ENCODE results near the gene ARF5.
A peak's percentile ranks its signal among the peaks of the same experiment; 100 is the strongest.
"Not testable (repeated sequence)": the region's sequence is repeated elsewhere in the genome, so short reads cannot be mapped to it uniquely, and the experiment has no call there.

Gene ARF5

GRCh38 chr7:127557803-127558202 is 30.4 kb upstream of the ARF5 start:
- H4K91ac ChIP-seq (ENCODE audit: low read depth, low read length, poor library complexity) = no peak overlapping the region
- H4K8ac ChIP-seq (ENCODE audit: low read depth, low read length) = no peak overlapping the region
- no peak overlapping the region for H2AFZ ChIP-seq (ENCODE audit: low read length)
- H3K18ac ChIP-seq (ENCODE audit: low read length) = no peak overlapping the region
- no peak overlapping the region for H3K27ac ChIP-seq (replicated peaks; ENCODE audit: low read length)
- no peak overlapping the region for H3K9ac ChIP-seq (ENCODE audit: low read depth, low read length, poor library complexity)
- H3K4me3 ChIP-seq (ENCODE audit: low read length in 2 of 2) = no peak overlapping the region
- H3K4me1 ChIP-seq (ENCODE audit: control insufficient read depth in 2 of 2, insufficient read depth in 1 of 2, low read depth in 1 of 2, low read length in 2 of 2) = no peaks in the 10 kb centered on the region
- no CpG with 5 or more reads among the region's 2 CpGs for WGBS, 2 donors (ENCODE audit: extremely low coverage in 2 of 2, insufficient read length in 2 of 2, insufficient replicate concordance in 1 of 2)
- no peak for DNase-seq (ENCODE audit: low spot score)
- H2BK120ac ChIP-seq (ENCODE audit: low read depth, low read length) = no peak overlapping the region
- H3K14ac ChIP-seq (ENCODE audit: low read length) = no peak overlapping the region
- H3K9me3 ChIP-seq (replicated peaks in 1 of 2; ENCODE audit: control insufficient read depth in 2 of 2, insufficient read depth in 1 of 2, low read depth in 1 of 2, low read length in 2 of 2) = no peaks in the 10 kb centered on the region
- H2AK5ac ChIP-seq (ENCODE audit: low read depth, low read length) = no peak overlapping the region
- H2BK12ac ChIP-seq (ENCODE audit: low read length) = no peak overlapping the region
- H3K23ac ChIP-seq (ENCODE audit: low read depth, low read length, poor library complexity) = no peak overlapping the region
- H2BK5ac ChIP-seq (ENCODE audit: low read length) = no peak overlapping the region
- H3K4me2 ChIP-seq (ENCODE audit: insufficient read depth, low read length, poor library complexity, severe bottlenecking) = no peak overlapping the region
- no peak overlapping the region for H3K4ac ChIP-seq (ENCODE audit: low read length)
- no peaks in the 10 kb centered on the region for H3K36me3 ChIP-seq (replicated peaks in 1 of 2; ENCODE audit: control insufficient read depth in 2 of 2, insufficient read depth in 2 of 2, low read length in 2 of 2)
- no peaks in the 10 kb centered on the region for H3K27me3 ChIP-seq (ENCODE audit: control insufficient read depth in 3 of 3, insufficient read depth in 3 of 3, low read depth in 1 of 3, low read length in 3 of 3)
- H3K79me1 ChIP-seq (ENCODE audit: low read depth, low read length) = no peaks in the 10 kb centered on the region
- no peak overlapping the region for H2BK15ac ChIP-seq (ENCODE audit: low read length)

- H2BK15ac ChIP-seq (ENCODE audit: low read length) = no peak overlapping the region
- H3K9ac ChIP-seq (ENCODE audit: low read depth, low read length, poor library complexity) = no peak overlapping the region
- WGBS, 2 donors (ENCODE audit: extremely low coverage in 2 of 2, insufficient read length in 2 of 2, insufficient replicate concordance in 1 of 2) = no CpG with 5 or more reads among the region's 3 CpGs
- H3K4me1 ChIP-seq (ENCODE audit: control insufficient read depth in 2 of 2, insufficient read depth in 1 of 2, low read depth in 1 of 2, low read length in 2 of 2) = no peaks in the 10 kb centered on the region
- H3K4me2 ChIP-seq (ENCODE audit: insufficient read depth, low read length, poor library complexity, severe bottlenecking) = no peak overlapping the region
- no peak overlapping the region for H3K4me3 ChIP-seq (ENCODE audit: low read length in 2 of 2)
- H3K4ac ChIP-seq (ENCODE audit: low read length) = no peak overlapping the region
- H3K23ac ChIP-seq (ENCODE audit: low read depth, low read length, poor library complexity) = no peak overlapping the region
- H3K27me3 ChIP-seq (ENCODE audit: control insufficient read depth in 3 of 3, insufficient read depth in 3 of 3, low read depth in 1 of 3, low read length in 3 of 3) = no peaks in the 10 kb centered on the region
- no peak overlapping the region for H3K18ac ChIP-seq (ENCODE audit: low read length)
- H2BK5ac ChIP-seq (ENCODE audit: low read length) = no peak overlapping the region
- H4K8ac ChIP-seq (ENCODE audit: low read depth, low read length) = no peak overlapping the region
- H3K14ac ChIP-seq (ENCODE audit: low read length) = no peak overlapping the region
- no peaks in the 10 kb centered on the region for H3K36me3 ChIP-seq (replicated peaks in 1 of 2; ENCODE audit: control insufficient read depth in 2 of 2, insufficient read depth in 2 of 2, low read length in 2 of 2)
- H2AFZ ChIP-seq (ENCODE audit: low read length) = no peak overlapping the region
- no peak overlapping the region for H4K91ac ChIP-seq (ENCODE audit: low read depth, low read length, poor library complexity)
- no peak for DNase-seq (ENCODE audit: low spot score)
- H3K27ac ChIP-seq (replicated peaks; ENCODE audit: low read length) = no peak overlapping the region
- no peak overlapping the region for H2AK5ac ChIP-seq (ENCODE audit: low read depth, low read length)
- no peaks in the 10 kb centered on the region for H3K9me3 ChIP-seq (replicated peaks in 1 of 2; ENCODE audit: control insufficient read depth in 2 of 2, insufficient read depth in 1 of 2, low read depth in 1 of 2, low read length in 2 of 2)
- H2BK12ac ChIP-seq (ENCODE audit: low read length) = no peak overlapping the region
- no peak overlapping the region for H2BK120ac ChIP-seq (ENCODE audit: low read depth, low read length)
- H3K79me1 ChIP-seq (ENCODE audit: low read depth, low read length) = no peaks in the 10 kb centered on the region
Measured at GRCh38 chr7:127566242-127566641, 22.0 kb upstream of the ARF5 start.

GRCh38 chr7:127568034-127568433 is 20.2 kb upstream of the ARF5 start:
- H3K9ac ChIP-seq (ENCODE audit: low read depth, low read length, poor library complexity); H3K36me3 ChIP-seq (replicated peaks in 1 of 2; ENCODE audit: control insufficient read depth in 2 of 2, insufficient read depth in 2 of 2, low read length in 2 of 2); H3K27ac ChIP-seq (replicated peaks; ENCODE audit: low read length); H2BK12ac ChIP-seq (ENCODE audit: low read length); DNase-seq (ENCODE audit: low spot score); H3K4ac ChIP-seq (ENCODE audit: low read length); H2AFZ ChIP-seq (ENCODE audit: low read length); H3K9me3 ChIP-seq (replicated peaks in 1 of 2; ENCODE audit: control insufficient read depth in 2 of 2, insufficient read depth in 1 of 2, low read depth in 1 of 2, low read length in 2 of 2); H3K4me3 ChIP-seq (ENCODE audit: low read length in 2 of 2); H3K23ac ChIP-seq (ENCODE audit: low read depth, low read length, poor library complexity); H4K8ac ChIP-seq (ENCODE audit: low read depth, low read length); H2BK15ac ChIP-seq (ENCODE audit: low read length); H3K4me2 ChIP-seq (ENCODE audit: insufficient read depth, low read length, poor library complexity, severe bottlenecking); H3K27me3 ChIP-seq (ENCODE audit: control insufficient read depth in 3 of 3, insufficient read depth in 3 of 3, low read depth in 1 of 3, low read length in 3 of 3); H2BK120ac ChIP-seq (ENCODE audit: low read depth, low read length); H3K4me1 ChIP-seq (ENCODE audit: control insufficient read depth in 2 of 2, insufficient read depth in 1 of 2, low read depth in 1 of 2, low read length in 2 of 2); H3K18ac ChIP-seq (ENCODE audit: low read length); H3K14ac ChIP-seq (ENCODE audit: low read length); H4K91ac ChIP-seq (ENCODE audit: low read depth, low read length, poor library complexity); H2BK5ac ChIP-seq (ENCODE audit: low read length); H3K79me1 ChIP-seq (ENCODE audit: low read depth, low read length); H2AK5ac ChIP-seq (ENCODE audit: low read depth, low read length): not testable (repeated sequence)
- no CpG with 5 or more reads among the region's 3 CpGs for WGBS, 2 donors (ENCODE audit: extremely low coverage in 2 of 2, insufficient read length in 2 of 2, insufficient replicate concordance in 1 of 2)

DNA sequence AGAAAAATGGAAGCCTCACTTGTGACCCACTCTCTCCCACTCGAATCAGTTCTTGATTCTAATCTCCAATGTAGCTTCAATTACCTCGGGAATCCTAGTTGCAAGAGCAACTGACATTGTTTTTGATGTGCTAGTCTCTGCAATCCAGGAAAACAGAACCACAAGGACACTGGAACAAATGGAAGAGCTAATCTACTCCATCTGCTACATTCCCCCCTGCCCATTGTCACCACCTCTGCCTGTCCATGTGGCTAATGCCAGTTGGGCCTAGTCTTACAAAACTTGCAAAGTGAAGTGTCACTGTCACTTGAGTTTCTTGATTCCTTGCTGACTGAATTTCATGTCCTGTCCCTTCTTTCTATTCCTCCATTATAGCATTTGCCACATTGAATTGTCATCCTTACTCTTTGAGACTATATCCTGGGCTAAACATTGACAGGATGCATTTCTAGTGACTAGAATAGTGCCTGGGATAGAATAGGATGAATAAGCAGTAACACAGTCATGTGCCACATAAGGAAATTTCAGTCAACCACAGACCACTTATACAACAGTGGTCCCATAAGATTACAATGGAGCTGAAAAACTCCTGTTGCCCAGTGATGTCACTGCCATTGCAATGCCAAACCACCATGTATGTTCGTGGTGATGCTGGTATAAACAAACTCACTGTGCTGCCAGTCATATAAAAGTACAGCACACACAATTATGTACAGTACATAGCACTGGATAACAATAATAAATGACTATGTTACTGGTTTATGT is 16.3 kb upstream of the ARF5 start:
- Histone ChIP-seq H3K79me1 (ENCODE audit: low read depth, low read length) (no peaks in the 10 kb centered on the region), H3K27ac (replicated peaks; ENCODE audit: low read length) (no peak overlapping the region), H3K14ac (ENCODE audit: low read length) (no peak overlapping the region)

More for the DNA sequence above, 16.3 kb upstream of the ARF5 start:
- no peak overlapping the region for H3K23ac ChIP-seq (ENCODE audit: low read depth, low read length, poor library complexity)
- no peak overlapping the region for H2AK5ac ChIP-seq (ENCODE audit: low read depth, low read length)
- DNase-seq (ENCODE audit: low spot score) = no peak
- peak overlapping the region; percentile 1 for H3K9ac ChIP-seq (ENCODE audit: low read depth, low read length, poor library complexity)
- H4K8ac ChIP-seq (ENCODE audit: low read depth, low read length) = no peak overlapping the region
- H2BK120ac ChIP-seq (ENCODE audit: low read depth, low read length) = no peak overlapping the region
- no peak overlapping the region for H3K4me3 ChIP-seq (ENCODE audit: low read length in 2 of 2)
- no CpG with 5 or more reads among the region's 3 CpGs for WGBS, 2 donors (ENCODE audit: extremely low coverage in 2 of 2, insufficient read length in 2 of 2, insufficient replicate concordance in 1 of 2)
- H3K4me2 ChIP-seq (ENCODE audit: insufficient read depth, low read length, poor library complexity, severe bottlenecking) = no peak overlapping the region
- no peak overlapping the region for H3K4ac ChIP-seq (ENCODE audit: low read length)
- no peaks in the 10 kb centered on the region for H3K9me3 ChIP-seq (replicated peaks in 1 of 2; ENCODE audit: control insufficient read depth in 2 of 2, insufficient read depth in 1 of 2, low read depth in 1 of 2, low read length in 2 of 2)
- no peaks in the 10 kb centered on the region for H3K27me3 ChIP-seq (ENCODE audit: control insufficient read depth in 3 of 3, insufficient read depth in 3 of 3, low read depth in 1 of 3, low read length in 3 of 3)
- H2BK15ac ChIP-seq (ENCODE audit: low read length) = no peak overlapping the region
- H2AFZ ChIP-seq (ENCODE audit: low read length) = no peak overlapping the region
- no peaks in the 10 kb centered on the region for H3K36me3 ChIP-seq (replicated peaks in 1 of 2; ENCODE audit: control insufficient read depth in 2 of 2, insufficient read depth in 2 of 2, low read length in 2 of 2)
- H3K4me1 ChIP-seq (ENCODE audit: control insufficient read depth in 2 of 2, insufficient read depth in 1 of 2, low read depth in 1 of 2, low read length in 2 of 2) = no peaks in the 10 kb centered on the region
- no peak overlapping the region for H3K18ac ChIP-seq (ENCODE audit: low read length)
- H4K91ac ChIP-seq (ENCODE audit: low read depth, low read length, poor library complexity) = no peak overlapping the region
- no peak overlapping the region for H2BK12ac ChIP-seq (ENCODE audit: low read length)
- H2BK5ac ChIP-seq (ENCODE audit: low read length) = no peak overlapping the region
